GM21737 (cell line): ENCODE measurements around the gene RGL2.
"Not testable (repeated sequence)": the region's sequence is repeated elsewhere in the genome, so short reads cannot be mapped to it uniquely, and the experiment has no call there.

ENCODE experiments used
- ATAC-seq: cut with Tn5 transposase; IDR thresholded peaks from one replicate; pipeline ENCODE4 v1.9.1; 2021; ENCODE audit warnings: mild to moderate bottlenecking, moderate library complexity; ENCODE audit not compliant: unreplicated experiment

The RGL2 gene

DNA sequence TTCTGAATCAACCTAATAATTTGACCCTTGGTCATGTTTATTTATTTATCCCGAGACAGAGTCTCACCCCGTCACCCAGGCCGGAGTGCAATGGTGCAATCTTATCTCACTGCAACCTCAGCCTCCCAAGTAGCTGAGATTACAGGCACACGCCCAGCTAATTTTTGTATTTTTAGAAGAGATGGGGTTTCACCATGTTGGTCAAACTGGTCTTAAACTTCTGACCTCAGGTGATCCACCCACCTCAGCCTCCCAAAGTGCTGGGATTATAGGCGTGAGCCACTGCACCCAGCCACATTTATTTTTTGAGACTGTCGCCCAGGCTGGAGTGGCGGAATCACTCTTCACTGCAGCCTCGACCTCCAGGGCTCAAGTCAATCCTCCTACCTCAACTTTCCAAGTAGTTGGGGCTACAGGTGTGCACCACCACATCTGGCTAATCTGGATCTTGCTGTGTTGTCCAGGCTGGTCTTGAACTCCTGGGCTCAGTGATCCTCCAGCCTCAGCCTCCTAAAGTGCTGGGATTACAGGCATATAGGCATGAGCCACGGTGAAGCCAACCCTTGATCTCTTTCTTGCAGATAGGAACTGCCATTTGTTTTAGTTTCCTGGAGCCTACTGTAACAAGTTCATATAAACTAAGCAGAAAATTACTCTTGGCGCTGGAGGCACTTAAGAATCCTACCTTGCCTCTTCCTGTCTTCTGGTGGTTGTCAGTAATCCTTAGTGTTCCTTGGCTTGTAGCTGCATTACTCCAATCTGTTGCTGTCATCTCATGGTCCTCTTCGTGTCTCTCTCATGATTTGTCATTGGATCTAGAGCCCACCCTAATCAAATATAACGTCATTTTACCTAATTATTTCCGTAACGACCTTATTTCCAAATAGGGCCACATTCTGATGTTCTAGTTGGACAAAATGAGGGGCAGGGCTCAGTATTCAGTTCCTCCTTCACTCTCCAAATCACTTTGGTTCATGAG lies 24.5 kb downstream of the RGL2 start:
- no peak for ATAC-seq

DNA sequence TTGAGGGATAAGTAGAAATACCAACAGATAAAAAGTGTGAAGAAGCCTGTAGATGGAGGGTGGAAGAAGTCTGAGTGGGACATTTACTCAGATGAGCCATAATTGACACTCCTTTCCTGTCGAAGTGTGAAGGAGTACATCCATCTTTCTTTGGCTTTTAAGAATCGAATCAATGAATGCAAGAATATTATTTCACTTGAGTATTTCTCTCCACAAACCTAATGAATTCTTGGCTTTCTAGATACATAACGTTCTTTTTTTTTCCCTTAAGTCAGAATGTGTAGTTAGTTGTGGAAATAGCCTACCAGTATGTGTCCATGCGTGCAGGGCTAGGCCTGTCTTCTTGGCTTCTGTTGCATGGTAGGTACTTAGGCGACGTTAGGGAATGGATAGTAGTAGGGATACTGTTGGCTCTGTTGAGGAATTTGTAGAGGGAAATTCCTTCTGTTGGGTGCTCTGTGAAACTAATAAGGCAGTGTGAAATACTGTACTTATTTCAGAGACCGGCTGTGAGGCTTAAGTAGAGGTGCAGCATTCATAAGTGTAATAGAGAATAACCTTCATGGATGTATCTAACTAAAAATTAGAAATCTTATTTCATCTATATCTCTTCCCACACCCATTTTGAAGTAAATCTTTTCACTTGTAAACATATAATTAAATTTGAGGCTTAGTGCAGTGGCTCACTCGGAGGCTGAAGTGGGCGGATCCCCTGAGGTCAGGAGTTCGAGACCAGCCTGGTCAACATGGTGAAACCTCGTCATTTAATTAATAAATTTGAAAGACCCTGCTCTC lies 25.4 kb downstream of the RGL2 start:
- ATAC-seq, result no peak

DNA sequence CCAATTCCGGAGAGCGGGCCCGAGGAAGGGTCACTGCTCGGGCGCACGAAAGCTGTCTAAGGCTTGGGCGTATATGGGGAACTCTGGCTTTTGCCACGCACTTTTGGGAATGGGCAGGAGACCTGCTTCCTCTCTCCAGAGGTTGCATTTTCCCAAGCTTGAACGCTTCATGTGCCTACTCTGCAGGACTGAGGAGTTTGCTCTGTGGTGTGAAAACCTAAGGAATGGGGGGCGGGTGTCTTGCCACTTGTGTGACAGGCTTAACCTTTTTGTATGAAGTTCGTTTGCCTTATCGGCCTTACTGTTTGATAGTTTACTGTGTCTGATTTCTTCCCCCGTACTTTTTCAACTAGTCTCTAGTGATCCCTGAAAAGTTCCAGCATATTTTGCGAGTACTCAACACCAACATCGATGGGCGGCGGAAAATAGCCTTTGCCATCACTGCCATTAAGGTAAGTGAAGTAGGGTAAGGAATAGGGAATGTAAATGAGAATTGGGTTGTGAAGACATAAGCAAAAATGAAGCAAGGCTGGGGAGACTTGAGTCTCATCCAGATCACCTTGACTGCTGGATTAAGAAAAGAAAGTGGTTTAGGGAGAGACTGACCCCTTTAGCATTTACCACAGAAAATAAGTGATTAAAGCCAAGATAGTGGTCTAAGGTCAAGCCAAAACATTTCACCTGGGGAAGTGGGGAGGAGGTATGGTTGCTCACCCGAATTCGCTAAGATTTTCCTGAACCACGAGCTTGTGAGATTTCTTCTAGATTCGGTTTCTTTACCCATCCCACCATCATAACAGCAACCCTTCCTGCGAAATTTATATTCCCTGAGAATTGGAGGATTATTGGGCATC lies 26.2 kb downstream of the RGL2 start:
- ATAC-seq, result no peak

DNA sequence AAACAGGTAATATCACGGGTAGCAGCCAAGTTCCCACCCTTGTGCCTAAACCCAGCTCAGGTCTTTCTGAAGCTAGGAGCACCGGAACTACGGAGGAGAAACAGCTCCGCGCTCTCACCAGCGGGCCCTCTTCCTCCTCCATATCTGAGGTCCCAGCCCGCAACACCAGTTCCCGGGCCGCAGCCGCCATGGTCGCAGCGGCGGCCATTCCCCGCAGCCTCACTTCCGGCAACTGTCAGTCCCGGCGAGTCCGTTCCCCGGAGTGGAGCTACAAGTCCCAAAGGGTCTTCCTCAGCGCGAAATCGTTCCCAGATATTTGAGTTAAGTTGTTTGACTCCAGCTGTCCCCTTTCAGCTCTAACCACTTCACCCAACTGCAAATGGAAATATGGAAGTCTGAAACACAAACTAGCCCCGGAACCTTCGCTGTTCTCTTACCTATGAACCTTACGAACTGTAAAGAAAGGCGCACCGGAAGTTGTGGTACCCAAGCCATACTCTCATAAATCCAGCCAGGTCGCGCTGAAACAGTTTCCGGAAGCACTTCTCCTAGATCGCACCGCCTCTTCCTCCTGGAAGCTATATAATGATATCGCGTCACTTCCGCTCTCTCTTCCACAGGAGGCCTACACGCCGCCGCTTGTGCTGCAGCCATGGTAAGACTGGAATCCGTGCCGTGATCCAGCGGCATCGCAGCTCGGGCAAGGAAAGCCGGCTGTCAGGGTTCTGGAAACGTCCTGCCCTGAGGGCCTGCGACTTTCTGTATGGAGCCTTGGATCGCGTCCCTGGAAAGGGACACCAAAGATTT lies 27.1 kb downstream of the RGL2 start, which contains the start of the genes RPS18 and VPS52:
TSS of gene RPS18 (plus strand) at position 608 of the 807 bp plus-strand sequence. CDS start at position 653, 45 bp downstream.
TSS of gene VPS52 (minus strand) at position 409 of the 807 bp plus-strand sequence. CDS start at position 208, 201 bp downstream.
- ATAC-seq, result peak; percentile 63

DNA sequence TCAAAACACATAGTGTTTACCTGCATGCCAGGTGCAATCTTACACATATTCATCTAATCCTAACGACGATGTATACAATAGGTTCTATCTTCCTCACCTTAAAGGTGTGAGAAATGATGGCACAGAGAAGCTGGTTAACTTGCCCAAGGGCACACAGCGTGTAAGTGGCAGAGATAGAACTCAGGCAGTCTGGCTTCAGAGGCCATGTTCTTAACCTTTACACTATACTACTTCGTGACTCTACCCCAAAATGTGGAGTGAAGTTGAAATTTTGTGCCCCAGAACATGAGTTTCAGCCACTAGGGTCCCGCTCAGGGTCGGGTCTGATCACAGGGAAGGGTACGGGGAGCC lies 27.6 kb downstream of the RGL2 start:
- no peak for ATAC-seq

DNA sequence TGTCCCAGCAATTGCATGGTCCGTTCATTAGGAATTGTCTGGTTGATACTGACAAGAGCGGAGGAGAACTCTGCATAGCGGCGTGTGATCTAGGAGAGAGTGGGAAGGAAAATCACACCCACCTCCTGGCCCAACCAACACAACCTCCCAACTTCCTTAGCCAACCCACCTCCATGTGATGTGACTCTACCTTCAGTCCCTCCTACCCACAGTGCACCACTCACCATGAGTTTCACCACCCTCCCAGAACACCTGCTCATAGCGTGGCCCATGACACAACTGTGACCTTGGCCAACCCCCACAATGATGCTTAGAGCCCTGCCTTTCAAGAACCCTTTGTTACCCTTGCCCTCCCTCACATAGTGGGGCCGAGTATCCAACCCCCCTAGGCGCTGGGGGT lies 34.7 kb downstream of the RGL2 start:
- ATAC-seq, result no peak

DNA sequence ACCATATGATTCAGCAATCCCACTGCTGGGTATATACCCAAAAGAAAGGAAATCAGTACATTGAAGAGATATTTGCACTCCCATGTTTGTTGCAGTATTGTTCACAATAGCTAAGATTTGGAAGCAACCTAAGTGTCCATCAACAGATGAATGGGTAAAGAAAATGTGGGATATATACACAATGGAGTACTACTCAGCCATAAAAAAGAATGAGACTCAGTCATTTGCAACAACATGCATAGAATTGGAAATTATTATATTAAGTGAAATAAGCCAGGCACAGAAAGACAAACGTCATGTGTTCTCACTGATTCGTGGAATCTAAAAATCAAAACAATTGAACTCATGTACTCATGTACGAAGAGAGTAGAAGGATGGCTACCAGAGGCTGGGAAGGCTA lies 36.3 kb downstream of the RGL2 start:
- ATAC-seq, result not testable (repeated sequence)

DNA sequence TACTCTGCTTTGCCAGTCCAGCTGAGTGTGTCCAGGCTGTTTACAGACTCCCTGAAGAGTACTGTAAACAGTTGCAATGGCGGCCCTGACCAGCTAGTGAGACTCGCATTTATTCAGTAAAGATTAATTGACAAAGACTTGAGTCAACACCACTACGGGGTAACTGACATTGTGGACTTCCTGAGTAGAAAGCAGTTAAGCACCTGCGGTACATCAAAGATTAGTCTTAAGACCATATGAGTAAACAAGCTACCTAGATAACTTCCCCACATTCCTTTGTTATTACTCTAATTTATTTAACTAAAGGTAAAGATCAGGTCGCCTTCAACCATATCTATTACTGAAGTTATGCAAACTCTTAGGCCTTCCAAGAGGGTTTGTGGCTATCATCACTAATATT lies 39.7 kb downstream of the RGL2 start:
- ATAC-seq, result no peak

DNA sequence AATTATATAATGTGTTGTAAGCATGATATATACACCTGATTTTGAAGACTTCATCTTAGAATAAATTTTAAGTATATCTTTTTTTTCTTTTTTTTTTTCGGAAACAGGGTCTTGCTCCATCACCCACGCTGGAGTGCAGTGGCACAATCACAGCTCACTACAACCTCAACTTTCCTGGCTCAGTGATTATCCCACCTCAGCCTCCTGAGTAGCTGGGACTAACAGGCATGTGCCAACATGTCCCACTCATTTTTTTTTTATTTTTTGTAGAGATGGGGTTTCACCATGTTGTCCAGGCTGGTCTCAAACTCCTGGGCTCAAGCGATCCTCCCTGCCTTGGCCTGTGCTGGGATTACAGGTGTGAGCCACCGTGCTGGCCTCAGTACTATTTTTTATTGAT lies 44.2 kb downstream of the RGL2 start:
- no peak for ATAC-seq

DNA sequence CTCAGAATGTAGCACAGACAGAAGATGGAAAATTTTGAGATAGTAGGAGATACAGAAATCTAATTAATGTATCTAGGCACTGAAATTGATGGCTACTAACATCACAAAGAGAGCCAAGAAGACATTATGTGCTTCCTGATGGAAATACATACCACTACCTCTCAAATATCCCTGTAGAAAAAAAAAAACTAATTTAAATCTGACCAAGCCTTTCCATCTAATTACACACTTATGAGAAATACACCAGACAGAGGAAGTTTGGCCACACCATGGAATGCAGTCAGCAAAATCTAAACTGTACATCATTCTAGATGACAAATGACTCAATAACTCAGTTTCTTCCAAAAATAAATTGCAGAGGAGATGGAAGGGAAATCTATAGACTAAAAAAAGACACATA lies 46.0 kb downstream of the RGL2 start:
- no peak for ATAC-seq

DNA sequence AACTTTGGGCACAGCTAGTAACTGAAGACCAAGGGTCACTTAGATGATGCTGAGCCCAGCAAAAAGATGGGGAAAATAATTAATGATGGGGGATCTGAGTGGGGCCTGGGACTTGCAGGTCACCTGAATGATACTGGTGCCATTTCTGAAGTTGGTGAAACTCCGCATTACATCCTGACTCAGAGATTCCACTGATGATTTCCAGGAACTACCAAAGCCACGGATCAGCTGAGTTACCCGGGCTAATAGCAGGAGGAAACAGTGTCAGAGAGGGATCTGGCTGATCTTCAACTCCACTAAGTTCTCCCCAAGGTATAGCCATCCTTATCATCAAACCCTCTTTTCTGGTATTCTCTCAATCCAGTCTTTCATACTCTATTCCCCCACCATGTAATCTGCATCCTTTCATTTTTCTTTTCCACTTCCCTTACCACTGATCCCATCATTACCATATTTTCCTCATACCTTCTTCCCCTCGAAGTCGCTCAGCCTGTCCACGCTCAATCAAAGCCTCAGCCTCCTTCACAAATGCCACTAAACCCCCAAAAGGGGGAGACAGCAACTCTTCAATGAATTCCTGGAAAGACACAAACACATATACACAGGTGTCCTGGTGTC lies 47.2 kb downstream of the RGL2 start:
- ATAC-seq, result no peak

DNA sequence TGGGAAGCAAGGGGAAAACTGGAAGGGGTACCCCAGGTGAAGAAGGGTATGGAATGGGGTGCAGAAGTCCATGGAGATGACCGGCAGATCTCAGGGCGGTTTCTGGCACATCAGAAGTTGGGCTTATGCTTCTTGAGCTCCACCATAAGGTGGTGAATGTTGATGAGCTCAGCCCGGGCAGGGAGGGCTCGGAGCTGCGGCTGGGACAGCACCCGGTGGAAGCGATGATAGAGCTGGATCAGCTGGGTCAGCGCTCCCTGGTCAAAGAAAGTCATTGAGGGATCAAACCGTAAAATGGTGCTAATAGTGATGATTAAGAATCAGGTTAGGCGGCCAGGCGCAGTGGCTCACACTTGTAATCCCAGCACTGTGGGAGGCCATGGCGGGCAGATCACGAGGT lies 48.0 kb downstream of the RGL2 start:
- ATAC-seq, result no peak

DNA sequence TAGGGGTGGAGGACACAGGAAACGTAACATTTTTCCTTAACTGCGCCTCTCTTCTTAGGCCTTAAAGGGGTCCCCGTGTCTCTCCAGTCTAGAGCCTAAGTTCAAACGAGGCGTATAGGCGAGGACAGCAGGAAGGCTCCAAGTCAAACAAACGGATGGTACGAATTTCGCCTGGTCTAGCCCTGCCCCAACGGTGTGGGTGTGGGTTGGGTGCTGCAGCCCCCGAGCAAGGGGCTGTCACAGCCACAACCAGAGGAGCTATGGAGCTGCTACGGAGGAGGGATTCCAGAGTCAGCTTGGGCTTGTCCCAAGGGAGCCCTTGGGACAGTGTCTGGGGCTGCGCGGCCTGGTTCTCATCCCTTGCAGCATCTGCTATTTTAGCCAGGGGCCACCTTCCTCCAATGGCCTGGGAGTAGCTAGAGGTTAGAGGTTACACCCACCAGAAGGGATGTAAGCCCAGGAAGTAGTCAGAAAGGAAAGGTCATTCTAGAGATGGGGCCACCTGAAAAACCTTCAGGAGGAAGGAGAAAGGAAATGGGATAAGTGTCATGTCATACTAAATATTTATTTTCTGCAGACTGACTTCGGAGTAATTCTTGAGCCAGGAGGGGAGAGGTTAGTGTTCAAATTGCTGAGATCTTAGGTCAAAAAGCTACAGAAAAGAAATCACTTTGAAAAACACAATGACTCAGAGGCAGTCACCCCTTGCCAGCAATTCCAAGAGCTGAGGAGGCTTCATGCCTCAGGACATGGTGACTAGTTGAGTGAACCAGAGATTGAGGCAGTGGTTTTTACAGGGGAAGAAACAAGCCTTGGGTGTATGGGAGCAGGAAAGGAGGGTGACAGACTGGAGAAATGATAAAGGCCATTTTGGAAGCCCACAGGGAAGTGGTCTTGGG lies 48.8 kb downstream of the RGL2 start:
- ATAC-seq, result no peak

DNA sequence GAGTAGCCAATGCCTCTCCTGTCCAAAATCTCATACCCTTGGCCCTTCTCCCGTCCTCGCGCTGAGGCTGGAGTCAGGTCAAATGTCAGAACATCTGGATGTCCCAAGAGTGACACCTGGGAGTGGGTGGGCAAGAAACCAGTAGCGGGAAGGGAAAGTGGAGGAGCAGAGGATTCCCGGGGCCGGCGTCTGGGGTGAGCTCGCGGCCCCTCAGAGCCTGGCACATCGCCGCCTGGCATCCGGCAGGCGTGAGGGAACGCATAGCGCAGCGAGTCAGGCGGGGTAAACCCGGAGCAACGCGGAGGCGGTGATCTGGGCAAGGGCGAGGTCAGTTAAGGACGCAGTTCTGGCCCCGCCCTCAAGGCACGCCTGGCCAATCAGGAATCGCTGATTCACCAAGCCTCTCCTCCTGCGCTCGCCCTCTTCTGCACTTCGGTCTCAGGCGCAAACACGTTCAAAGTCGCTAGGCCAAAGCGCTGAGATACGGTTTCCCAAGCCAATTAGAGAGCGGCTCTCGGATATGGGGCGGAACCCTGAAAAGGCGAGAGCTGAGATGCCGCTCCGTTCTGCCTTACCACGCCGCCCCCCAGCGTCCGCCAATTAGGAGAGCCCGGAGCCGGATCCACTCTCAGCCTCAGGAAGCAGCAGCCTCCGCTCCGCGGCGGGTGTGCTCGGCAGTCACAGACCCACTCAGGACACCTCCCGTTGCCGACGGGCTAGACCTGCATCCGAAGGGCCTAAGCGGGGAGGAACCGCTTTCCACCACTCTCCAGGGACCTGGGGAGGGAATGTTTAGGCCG lies 49.6 kb downstream of the RGL2 start:
- ATAC-seq, result peak; percentile 91

DNA sequence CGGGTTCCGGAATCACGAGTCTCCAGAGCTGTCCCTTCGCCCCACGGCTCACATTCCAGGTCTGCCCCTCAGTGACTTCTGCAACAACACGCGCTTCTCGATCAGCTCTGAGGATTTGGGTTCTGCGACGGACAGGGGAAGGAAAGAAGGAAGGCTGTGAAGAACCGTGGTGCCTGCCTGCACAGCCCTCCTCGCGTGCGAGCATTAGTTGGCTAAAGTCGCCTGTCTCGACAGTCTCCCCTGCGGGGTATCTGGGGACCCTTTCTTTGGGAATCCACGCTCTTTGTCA lies 50.2 kb downstream of the RGL2 start:
- ATAC-seq, result peak; percentile 2

DNA sequence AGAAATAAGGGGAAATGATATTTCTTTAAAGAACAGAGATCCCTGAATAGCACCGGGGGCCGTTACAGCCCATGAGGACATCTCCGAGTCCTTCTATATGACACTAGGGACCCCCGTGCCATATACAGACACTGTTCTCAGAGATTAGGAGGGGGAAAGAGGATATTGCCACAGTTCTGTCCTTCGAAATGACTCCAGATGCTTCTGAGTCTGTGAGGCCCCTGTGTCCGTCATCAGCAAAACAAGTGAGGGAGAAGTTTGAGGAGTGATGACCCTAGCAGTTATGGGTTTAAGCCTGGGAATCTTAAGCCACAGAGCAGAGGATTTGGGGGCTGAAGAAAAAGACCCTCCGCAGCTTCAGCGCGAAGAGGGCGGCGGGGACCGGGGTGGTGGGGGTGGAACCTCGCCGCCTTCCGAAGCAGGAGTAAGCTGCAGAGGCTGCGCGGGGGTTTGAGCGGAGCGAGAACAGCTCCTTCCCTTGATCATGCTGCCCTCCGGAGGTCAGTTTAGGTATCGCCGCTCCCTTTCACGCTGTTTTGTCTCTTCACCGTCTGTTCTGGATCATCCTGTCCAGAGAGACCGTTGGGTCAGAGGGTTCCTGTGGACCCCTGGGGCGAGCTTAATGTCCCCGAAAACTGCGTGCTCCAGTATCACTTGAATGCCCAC lies 50.6 kb downstream of the RGL2 start:
- peak; percentile 39 for ATAC-seq

DNA sequence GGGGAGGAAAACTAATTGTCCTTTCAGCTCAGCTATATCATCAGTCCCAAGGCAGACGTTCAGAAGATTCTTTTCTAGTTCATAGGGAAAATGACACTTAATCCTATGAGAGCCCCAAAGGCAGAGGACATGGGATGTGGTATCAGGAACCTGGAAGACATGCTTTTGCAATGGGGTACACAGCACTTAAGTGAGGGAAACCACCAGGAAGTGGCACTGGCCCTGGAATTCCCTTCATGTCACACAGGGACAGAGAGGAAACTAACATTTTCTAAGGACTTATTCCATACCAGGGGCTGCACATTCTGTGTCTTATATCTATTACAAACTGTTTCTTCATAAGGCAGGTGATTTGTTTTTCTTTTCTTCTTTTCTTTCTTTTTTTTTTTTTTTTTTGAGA lies 55.3 kb downstream of the RGL2 start:
- no peak for ATAC-seq
